Fibroblast of peridontal ligament (primary cell): ENCODE results near the gene C1orf122.

ENCODE experiments used
- DNase-seq: peaks from one replicate; pipeline ENCODE4 v3.0.0-alpha.2; 2010; ENCODE audit errors: extremely low read depth

The C1orf122 gene

DNA sequence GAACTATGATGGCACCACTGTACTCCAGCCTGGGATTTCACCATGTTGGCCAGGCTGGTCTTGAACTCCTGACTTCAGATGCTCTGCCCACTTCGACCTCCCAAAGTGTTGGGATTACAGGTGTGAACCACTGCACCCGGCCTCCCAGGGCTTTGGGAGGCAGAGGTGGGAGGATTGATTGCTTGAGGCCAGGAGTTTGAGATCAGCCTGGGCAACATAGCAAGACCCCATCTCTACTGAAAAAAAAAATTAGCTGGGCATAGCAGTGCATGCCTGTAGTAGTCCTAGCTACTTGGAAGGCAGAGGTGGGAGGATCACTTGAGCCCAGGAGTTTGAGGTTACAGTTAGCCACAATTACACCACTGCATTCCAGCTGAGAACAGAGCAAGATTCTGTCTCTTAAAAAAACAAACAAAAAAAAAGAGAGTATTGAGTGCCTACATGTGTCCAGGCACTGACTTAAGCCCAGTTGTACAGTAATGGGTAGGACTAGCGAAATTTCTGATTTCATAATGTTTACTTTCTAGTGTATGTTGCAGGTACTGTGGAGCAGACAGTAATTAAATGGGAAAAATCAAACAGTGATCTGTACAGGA lies 9.7 kb upstream of the C1orf122 start:
- peak; percentile 74 for DNase-seq

DNA sequence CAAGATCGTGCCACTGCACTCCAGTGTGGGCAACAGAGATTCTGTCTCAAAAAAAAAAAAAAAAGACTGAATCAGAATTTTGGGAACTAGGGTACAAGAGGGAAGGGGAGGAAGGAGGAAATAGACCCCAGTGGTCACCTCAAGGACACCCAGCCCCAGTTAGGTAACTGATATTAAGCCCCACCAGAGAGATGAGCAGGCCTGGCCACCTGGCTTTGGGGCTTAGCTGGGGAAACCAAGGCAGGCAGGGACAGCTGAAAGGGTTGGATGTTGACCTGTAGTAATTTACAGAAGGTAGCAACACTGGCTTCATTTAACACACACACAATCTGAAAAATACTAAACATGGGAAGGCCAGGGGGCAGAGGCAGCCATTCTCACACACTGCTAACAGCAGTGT lies 5.2 kb upstream of the C1orf122 start:
- DNase-seq: no peak

DNA sequence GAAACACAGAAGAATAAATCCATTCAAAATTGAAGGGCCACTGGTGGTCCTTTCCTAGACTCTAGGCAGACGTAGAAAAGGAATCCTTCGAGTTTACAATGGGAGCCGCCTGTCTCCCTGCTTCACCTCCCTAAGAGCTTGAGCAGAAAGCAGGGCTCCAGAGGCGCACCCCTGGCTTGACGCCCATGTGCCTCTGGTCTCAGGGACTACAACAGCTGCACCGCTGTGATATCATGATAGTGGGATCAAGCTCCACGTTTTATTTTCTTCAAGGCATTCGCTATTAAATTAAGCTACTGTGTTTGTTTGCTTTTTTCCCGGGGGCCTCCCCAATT lies 403 bp upstream of the C1orf122 start:
- DNase-seq: no peak

DNA sequence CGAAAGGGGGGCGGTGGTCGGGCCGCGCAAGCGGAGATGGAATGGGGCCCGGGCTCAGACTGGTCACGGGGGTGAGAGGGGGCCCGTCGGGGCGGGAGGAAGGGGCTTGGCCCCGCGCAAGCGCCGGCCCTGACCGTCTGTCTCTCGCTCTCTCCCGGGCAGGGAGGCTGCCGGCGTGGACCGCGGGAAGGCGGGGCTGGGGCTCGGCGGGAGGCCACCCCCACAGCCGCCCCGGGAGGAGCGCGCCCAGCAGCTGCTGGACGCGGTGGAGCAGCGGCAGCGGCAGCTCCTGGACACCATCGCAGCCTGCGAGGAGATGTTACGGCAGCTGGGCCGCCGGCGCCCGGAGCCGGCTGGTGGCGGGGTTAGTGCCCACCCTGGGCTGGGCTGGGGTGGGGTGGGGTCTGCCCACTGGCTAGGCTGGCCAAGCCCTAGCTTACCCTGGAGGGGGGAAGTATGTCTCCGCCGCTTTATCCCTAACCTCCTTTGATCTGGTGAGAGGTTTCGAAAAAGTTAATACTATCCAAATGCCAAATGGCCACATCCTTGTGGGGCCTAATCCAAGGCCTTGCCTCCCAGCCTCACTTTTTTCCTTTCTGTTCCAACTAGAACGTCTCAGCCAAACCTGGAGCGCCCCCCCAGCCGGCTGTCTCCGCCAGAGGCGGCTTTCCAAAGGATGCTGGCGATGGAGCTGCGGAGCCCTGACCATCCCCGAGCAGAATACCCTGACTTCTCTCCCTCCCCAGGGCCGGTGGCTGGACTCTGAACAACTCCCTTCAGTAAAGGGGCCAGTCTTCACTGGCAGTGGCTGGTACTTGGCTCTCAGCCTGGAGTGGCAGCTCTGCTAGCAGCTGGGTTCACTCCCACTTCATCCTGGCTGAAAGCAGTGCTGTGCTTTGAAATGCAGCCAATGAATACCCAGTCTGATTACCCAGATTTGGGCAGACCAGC lies 1.1 kb downstream of the C1orf122 start:
- peak; percentile 72 for DNase-seq

DNA sequence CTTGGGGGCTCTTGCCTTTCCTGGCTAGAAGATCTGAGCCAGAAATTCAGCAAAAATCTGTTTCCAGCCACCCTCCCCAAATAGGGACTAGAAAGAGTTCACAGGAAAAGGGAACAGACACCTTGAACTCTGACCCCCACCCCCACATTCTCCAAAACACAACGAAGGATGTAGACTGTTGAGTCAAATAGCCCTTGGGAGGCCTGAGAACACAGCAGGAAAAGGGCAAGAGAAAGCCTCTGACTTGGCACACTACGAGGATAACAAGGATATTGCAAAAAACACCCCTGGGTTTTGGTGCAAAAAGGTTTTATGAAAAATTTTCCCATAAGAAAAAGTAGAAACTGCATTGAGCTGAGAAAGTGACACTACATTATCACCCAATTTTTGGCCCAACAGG lies 2.4 kb downstream of the C1orf122 start:
- DNase-seq: no peak

DNA sequence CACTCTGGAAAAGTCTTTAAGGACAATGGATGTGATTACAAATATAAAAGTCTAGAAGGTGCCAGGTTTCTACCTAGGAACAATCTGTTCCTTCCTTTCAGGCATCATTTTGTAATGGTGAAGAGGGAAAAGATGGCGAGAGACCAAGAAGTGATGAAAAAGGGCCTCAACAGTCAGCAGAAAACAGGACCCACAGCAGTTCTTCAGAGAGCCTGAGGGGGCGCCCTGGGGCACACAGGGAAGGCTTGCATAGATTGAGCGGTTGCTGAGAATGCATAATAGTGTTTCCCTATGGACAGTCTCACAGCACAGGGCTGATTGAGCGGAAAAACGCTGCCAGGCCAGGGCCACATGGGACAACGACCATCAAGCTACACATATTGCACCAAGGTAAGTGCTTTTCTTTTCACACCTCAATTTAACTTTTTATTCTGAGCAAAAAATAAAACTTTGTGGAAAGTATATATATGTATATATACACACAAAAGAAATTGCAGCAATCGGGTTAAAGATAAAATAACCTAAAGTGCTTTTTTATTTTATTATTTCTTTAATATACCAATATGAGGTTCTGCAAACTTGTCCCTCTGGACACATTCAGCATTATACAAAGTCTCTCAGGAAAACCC lies 3.6 kb downstream of the C1orf122 start:
- DNase-seq: peak; percentile 80

DNA sequence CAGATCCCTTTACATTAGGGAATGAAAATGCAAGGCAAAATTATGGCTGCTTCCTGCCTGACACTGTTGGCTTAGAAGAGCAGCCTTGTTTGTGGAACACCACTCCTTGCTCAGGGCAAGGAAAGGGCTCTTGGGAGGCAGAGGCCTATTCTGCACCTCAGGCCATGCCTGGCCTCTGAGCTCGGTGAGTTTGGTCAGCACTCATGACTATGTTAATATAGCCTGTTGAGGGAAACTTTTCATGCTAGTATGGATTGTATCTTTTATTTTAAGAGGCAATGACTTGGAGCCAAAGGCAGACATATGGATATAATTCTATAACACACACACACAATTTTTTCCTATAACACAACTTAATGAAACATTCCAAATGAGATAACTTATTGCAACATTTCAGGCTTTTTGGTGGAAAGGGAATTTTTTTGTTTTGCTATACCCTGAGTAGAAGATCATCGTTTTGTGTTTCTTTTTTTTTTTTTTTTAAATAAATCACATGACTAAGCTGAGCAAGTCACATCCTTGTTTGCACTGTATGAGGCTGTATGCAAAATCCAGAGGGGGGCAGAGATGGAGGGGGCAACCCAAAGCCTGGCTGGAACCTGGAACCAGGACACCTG lies 6.0 kb downstream of the C1orf122 start:
- DNase-seq: peak; percentile 44

DNA sequence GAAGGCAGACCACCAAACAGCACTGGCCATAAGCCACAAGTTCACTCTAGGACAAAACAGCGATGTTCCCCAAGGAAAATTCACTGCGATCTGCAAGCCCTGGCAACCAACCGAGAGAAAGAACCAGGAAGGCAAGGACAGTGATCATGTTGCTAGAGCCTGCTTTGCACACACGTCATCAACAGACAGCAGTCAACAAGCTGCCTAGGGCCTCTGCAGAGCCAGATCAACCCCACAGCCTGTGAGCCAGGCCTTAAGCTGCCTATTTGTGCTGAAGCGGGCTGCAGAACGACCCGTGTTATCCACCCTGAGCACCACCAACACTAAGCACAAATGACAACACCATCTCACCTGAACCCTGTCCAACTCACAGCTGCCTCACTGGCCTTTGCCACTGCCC lies 6.7 kb downstream of the C1orf122 start:
- no peak for DNase-seq

DNA sequence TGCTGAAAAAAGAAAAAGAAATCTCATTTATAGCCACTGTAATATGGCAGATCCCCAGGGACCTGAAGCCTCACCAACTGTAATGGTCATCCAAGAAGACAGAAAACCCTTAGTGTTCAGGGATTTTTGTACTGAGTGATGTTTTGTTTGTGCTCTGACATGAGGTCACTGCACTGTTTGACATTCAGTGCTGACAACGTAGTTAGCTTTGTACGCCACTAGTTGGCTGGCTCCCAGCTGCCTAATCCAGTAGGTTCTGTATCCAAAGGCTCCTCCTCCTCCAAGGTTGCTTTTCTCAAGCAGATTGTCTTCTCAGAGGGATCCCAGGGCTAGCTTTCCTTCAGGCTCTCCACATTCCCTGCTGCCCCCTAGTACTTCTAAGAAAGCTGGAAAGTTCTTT lies 9.9 kb downstream of the C1orf122 start:
- DNase-seq: no peak

DNA sequence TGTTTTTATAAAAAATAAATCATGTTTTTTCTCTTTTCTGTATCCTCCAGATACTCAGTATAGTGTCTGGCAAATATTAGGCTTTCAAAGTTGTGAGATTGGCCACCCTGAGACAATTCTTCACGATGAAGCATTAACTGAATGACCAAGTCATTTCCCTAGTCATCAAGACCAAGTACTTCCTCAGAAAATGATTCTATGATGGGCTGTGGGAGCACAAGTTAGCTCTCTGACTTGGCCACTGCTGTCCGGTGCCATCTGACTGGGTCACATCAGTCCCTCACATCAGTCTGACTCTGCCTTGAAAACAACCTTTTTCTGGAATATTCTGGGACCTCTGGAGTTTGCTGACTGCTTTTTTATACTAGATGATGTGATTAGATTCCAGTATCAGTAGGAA lies 13.9 kb downstream of the C1orf122 start:
- no peak for DNase-seq

DNA sequence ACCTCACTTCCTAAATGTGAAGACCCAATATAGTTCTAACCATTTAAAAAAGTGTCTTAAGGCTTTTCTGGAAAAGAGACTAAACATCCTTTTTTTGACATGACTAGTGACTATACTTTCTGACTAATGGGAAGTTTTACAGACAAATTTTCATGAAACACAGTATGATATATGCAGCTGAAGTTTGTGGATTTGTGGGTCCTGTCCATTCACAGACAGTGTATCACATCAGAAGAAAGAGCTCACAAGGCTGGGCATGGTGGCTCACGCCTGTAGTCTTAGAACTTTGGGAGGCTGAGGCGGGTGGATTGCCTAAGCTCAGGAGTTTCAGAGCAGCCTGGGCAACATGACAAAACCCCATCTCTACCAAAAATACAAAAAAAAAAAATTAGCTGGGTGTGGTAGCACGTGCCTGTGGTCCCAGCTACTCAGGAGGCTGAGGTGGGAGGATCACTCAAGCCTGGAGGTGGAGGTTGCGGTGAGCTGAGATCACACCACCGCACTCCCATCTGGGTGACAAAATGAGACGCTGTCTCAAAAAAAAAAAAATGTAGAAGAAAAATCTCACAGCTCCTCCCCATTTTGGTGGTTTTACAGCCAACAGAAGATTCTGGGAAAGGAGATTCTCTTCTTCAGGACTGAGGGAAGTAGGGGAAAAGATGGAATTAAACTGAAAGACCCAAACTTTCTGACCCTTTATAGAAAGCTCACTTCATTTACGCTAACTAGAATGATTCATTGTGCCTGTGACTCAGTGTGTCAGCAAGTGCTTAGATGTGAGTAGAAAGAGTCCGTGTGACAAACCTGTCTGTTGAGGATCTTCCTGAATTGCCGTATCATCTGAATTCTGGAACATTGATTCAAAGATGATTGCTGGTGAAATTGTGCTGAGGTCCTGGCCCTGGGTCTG lies 15.6 kb downstream of the C1orf122 start:
- DNase-seq: no peak

DNA sequence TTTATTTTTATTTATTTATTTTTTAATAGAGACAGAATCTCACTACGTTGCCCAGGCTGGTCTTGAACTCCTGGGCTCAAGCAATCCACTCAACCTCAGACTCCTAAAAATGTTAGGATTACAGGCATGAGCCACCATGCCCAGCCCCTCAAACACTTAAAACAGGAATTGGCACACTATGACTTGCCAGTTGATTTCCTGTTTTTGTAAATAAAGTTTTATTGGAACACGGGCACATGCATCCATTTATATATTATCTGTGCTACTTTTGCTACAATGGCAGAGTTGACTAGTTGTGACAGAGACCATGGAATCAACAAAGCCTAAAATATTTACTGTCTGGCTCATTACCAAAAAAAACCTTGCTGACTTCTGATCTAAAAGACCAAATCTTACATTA lies 16.4 kb downstream of the C1orf122 start:
- DNase-seq: no peak

DNA sequence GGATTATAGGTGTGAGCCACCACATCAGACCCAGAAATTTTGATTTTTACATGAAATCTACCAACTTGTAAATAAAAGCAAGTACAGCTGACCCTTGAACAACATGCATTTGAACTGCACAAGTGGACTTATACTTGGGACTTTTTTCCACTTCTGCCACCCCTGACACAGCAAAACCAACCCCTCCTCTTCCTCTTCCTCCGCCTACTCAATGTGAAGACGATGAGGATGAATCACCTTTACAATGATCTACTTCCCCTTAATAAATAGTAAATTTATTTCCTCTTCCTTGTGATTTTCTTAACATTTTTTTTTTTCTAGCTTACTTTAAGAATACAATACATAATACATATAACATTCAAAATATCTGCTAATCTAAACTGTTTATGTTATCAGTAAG lies 17.9 kb downstream of the C1orf122 start:
- no peak for DNase-seq

DNA sequence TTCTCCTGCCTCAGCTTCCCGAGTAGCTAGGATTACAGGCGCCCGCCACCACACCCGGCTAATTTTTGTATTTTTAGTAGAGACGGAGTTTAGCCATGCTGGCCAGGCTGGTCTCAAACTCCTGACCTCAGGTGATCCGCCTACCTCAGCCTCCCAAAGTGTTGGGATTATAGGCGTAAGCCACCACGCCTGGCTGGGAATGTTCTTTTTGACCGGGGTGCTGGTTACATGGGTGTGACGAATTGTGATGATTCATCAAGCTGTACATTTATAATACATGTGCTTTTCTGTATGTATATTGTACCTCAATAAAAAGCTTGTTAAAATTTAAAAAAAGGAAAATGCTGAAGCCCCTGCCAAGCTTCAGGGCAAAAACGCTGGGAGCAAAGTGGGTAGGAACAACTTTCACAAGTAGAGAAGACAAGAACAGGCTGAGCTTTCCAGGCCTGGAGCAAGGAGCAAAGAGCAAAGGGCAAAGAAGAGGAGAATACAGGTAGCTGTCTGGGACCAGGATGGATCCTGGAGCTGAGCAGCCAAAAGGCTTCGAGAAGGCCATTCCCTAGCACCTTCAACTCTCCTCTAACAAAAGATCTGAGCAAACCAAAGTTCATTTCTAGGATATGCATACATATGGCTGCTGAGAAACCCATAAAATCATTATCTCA lies 21.0 kb downstream of the C1orf122 start:
- DNase-seq: no peak

DNA sequence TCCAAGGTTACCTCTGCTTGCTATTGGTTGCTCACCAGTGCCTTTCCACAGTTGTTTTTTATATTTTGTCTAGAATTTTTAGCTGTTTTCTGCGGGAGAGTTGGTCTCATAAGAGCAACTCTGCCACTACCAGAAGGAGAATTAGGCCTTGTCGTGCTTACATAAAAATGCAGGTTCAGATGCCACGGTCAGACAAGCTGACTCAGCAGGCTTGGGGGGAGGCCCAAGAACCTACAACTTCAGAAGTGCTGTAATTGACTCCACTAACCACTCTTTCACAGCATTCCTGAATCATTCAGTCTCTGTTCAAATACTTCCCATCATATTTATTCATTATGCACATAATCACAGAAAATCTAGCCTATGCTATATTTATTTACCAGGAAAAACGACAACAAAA lies 23.5 kb downstream of the C1orf122 start:
- DNase-seq: no peak

DNA sequence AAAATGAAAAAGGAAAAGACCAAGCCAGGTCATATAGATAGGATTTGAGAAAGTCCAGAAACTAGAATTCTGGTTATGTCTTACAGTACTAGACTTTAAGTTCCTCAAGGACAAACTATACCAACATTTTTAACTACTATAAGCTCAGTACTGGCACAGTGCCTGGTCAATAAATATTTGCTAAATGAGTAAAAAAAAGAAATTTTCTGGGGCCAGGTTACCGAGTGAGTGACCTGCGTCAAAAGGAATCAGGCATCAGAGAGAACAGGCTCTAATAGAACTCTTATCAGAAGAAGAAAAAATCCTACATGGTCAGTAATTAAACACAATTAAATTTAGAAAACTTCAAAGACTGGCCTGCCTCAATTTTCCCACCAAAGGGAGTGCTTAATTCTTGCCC lies 24.2 kb downstream of the C1orf122 start:
- no peak for DNase-seq

DNA sequence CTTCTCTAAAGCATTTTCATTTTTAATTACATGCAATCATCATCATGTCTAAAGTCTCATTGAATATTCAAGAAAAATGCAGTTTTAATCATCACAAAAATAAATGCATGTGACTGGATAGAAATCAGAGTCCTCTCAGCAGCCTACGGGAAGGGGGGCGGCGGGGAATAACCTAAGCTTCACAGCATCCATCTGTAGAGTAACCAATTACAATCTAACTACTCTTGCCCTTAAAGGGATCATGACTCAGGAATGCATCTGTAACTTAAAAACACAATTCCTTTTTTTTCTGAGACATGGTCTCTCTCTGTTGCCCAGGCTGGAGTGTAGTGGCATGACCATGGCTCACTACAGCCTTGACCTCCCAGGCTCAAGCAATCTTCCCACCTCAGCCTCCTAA lies 29.2 kb downstream of the C1orf122 start:
- DNase-seq: no peak

DNA sequence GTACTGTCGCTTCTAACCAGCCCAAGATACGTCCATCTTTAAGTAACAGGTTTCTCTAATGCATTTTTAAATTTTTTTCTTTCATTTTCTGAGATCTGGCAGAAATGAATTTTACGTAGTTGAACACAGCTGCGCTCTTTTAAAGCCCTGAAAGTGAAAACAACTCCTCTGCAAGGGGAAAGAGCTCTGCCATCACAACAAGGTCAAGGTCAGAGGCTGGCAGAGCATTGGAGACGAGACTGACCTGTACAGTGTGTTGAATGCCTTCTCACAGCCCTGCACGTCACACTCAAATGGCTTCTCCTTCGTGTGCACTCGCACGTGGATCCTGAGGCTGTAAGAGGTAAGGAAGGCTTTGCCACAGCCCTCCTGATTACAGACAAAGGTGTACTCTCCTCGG lies 32.1 kb downstream of the C1orf122 start:
- no peak for DNase-seq

DNA sequence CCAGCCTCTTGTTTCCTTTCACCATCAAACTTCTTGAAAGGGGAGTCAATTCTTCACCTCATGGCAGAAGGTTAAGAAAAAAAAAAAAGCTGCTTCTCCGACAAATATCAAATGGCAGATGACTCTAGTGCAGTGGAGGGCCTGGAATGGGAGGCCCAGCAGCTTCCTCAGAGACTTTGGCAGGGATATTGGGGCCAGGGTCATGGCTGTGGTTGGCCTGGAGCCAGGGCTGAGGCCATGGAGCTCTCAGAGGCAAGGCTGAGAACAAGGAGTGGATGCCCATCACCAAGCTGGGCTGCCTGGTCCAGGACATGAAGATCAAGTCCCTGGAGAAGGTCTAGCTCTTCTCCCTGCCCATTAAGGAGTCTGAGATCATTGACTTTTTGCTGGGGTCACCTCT lies 33.1 kb downstream of the C1orf122 start:
- DNase-seq: no peak

DNA sequence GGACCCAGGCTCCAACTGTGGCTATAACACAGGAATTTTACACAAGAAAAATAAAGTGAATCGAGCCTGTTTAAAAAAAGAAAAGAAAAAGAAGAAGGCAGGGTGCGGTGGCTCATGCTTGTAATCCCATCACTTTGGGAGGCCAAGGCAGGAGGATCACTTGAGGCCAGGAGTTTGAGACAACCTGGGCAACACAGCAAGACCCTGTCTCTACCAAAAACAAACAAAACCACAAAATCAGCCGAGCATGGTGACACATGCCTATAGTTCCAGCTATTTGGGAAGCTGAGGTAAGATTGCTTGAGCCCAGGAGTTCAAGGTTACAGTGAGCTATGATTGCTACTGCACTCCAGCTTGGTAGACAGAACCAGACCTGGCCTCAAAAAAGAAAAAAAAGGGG lies 34.1 kb downstream of the C1orf122 start:
- DNase-seq: no peak

DNA sequence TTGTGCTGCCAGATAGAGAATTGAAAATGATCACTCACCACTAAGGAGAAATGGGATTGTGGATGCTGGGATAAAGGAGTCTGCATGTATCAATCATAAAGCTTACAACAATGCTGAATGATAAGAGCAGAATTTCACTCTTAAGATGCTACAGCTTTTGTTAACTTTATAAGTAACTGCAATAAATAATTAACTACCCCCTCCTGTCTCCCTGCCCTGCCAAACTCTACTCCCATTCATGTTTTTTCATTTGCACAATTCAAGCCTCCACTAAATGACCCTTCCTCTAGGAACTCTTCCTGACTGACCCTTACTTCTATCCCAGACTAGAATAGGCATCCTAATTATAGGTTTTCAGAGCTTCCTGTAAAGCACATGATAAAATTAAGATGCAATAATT lies 36.9 kb downstream of the C1orf122 start:
- DNase-seq: no peak
